Lung (tissue), 12 donors: ENCODE measurements around the gene DIS3L2. TPM values are rescaled to one million over a fixed set of nuclear protein-coding genes. Genes with fewer than 3 reads are reported as not detected.

Experiments used
- ATAC-seq: fragments of 200-7000 bp; cut with Tn5 transposase; one replicate; pipeline ENCODE4 v1.9.1; 2020; ENCODE audit warnings: moderate number of reproducible peaks; ENCODE audit not compliant: insufficient read depth, low FRiP score
- DNase-seq, 3 donors: peaks; one replicate each; pipeline ENCODE4 v3.0.0-alpha.2; 2013 to 2017
- H3K27ac ChIP-seq, 2 donors: one replicate each; pipeline ENCODE4 v1.5.1; 2013; ENCODE audit warnings: mild to moderate bottlenecking in 2 of 2, moderate library complexity in 2 of 2, control low read depth in 1 of 2, inconsistent platforms in 1 of 2, low read depth in 1 of 2, low read length in 1 of 2
- H3K27me3 ChIP-seq, 3 donors: one replicate each; pipeline ENCODE4 v1.5.1; 2013; ENCODE audit warnings: low read length in 2 of 3; ENCODE audit not compliant: control insufficient read depth in 3 of 3, insufficient read depth in 3 of 3
- H3K36me3 ChIP-seq, 4 donors: one replicate each; pipeline ENCODE4 v1.5.1; 2013; ENCODE audit warnings: low read length in 4 of 4, mild to moderate bottlenecking in 1 of 4, moderate library complexity in 1 of 4; ENCODE audit not compliant: control insufficient read depth in 4 of 4, insufficient read depth in 4 of 4
- H3K4me1 ChIP-seq, 5 donors: one replicate each; pipeline ENCODE4 v1.5.1; 2013; ENCODE audit warnings: low read length in 5 of 5, mild to moderate bottlenecking in 2 of 5, moderate library complexity in 1 of 5; ENCODE audit not compliant: control insufficient read depth in 5 of 5, insufficient read depth in 5 of 5
- H3K4me3 ChIP-seq: one replicate; pipeline ENCODE4 v1.5.1; 2013; ENCODE audit warnings: mild to moderate bottlenecking, control low read depth, moderate library complexity
- H3K9ac ChIP-seq, 2 donors: one replicate each; pipeline ENCODE4 v1.5.1; 2013; ENCODE audit warnings: low read length in 2 of 2, control low read depth in 1 of 2; ENCODE audit not compliant: insufficient read depth in 1 of 2
- H3K9me3 ChIP-seq, 4 donors: one replicate each; pipeline ENCODE4 v1.5.1; 2013; ENCODE audit warnings: low read length in 3 of 4, mild to moderate bottlenecking in 1 of 4, moderate library complexity in 1 of 4; ENCODE audit not compliant: control insufficient read depth in 4 of 4, insufficient read depth in 3 of 4
- CTCF ChIP-seq: IDR thresholded peaks from 2 replicates; pipeline ENCODE4 v1.5.1; 2012; ENCODE audit warnings: mild to moderate bottlenecking; ENCODE audit errors: control extremely low read depth, extremely low read depth
- WGBS, 2 donors: extraction: QIAGEN DNeasy Blood & Tissue Kit; methylation state at CpG; one replicate each; pipeline ENCODE4 v1.1.7; 2013; 5-methylcytosine and 5-hydroxymethylcytosine counted together
- polyA plus RNA-seq, 2 donors: library from polyadenylated mRNA; stranded (reverse); fragments of 200-250 nt; gene quantifications; one replicate each; pipeline ENCODE4 v1.2.1, GENCODE V29; 2013
- total RNA-seq, 2 donors: library from RNA; depleted of rRNA in 1 of 2; stranded (reverse); fragments of >200 nt in 1 of 2; gene quantifications; one replicate each; pipeline ENCODE4 v1.2.1, GENCODE V29; 2014 to 2021
- donor health status: control.
- donor health status: control.
- donor health status: Bipolar disorder and iron deficiency.
- donor health status: healthy.
- donor health status: DM: yes; HTN: yes; CAD: no.

DIS3L2 gene
- total and polyA plus RNA-seq, 4 donors: 12.7 to 41.0 (median 31.1) TPM

DNA sequence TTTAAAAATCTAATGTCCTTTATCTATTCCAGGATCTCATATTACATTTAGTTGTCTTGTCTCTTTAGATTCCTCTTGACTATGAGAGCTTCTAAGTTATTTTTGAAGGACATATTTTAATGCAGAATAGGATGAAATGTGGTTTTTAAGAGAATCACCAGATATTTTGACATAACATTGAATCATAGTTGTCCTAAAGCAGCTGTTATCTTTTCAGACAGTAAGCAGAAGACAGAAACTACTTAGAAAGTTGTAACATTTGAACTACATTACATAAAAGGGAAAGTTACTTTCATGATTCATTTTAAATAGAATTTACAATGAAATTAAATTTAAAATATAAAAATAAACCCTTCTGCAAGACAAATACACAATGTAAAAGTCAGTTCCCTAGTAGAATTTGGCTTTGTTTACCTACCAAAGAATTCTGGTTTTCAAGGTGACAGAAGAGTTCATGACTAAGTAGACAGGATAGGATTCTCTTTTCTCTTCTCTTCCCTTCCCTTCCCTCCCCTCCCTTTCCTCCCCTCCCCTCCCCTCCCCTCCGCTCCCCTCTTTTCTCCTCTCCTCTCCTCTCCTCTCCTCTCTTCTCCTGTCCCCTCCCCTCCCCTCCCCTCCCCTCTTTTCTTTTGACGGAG is 186.0 kb downstream of the DIS3L2 start:
- peaks cover 0 to 4% (median under 1%) of the 10 kb centered on the region in 4 donors for H3K36me3 ChIP-seq
- H3K27ac ChIP-seq: no peak overlapping the region
- H3K4me3 ChIP-seq: no peak overlapping the region
- H3K9ac ChIP-seq: no peak overlapping the region
- WGBS, 2 donors: 93 to 95% methylated on average over 2 of the region's 2 CpGs
- no peaks in the 10 kb centered on the region for H3K9me3 ChIP-seq
- DNase-seq: no peak
- TF ChIP-seq CTCF: no peak
- no peaks in the 10 kb centered on the region for H3K4me1 ChIP-seq
- ATAC-seq: no peak
- no peaks in the 10 kb centered on the region for H3K27me3 ChIP-seq

GRCh38 chr2:232162187-232162586 is 200.7 kb downstream of the DIS3L2 start:
- H3K9ac ChIP-seq: no peak overlapping the region
- H3K4me3 ChIP-seq: no peak overlapping the region
- H3K36me3 ChIP-seq: peaks cover 10 to 17% (median 14%) of the 10 kb centered on the region in 4 donors
- TF ChIP-seq CTCF: no peak
- no peak for ATAC-seq
- H3K4me1 ChIP-seq: no peaks in the 10 kb centered on the region
- no peaks in the 10 kb centered on the region for H3K9me3 ChIP-seq
- no peak overlapping the region for H3K27ac ChIP-seq
- WGBS, 2 donors: 94 to 96% methylated on average over 3 of the region's 3 CpGs
- no peak for DNase-seq
- H3K27me3 ChIP-seq: no peaks in the 10 kb centered on the region

DNA sequence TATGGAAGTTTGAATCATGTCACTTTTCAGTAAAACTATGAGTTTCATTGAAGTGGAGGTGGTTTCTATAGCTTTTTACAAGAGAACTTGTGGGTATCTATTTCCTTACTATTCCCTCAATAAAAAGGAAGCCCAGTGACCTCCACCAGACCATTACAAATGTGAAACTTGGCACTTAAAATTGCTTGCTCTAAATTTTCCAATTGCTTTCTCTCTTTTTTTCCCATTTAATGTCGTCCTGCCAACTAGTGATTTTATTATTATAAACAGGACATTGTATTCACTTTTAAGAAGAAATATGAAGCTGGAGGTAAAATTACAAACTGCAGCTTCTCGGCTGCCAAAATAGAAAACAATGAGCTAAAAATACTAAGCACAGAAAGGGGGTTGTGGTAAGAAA is 208.9 kb downstream of the DIS3L2 start:
- peak in 2 of 3 donors; percentile 60 to 61 for DNase-seq

More for the DNA sequence above, 208.9 kb downstream of the DIS3L2 start:
- H3K36me3 ChIP-seq: peaks cover 0 to 4% (median 2%) of the 10 kb centered on the region in 4 donors
- no peaks in the 10 kb centered on the region for H3K9me3 ChIP-seq
- no peak overlapping the region for H3K9ac ChIP-seq
- no peak overlapping the region for H3K4me3 ChIP-seq
- no peak for TF ChIP-seq CTCF
- H3K4me1 ChIP-seq: peaks cover 0 to 9% (median 0%) of the 10 kb centered on the region in 5 donors
- no peak for ATAC-seq
- H3K27ac ChIP-seq: no peak overlapping the region
- no peaks in the 10 kb centered on the region for H3K27me3 ChIP-seq
- WGBS, 2 donors: 46 to 54% methylated on average over 2 of the region's 2 CpGs
